PC-9 (cell line): ENCODE data around the gene NARS2.

ENCODE experiments used
- CTCF ChIP-seq: fragments of 200-600 bp; sonication (generic); conservative IDR thresholded peaks from 2 replicates; pipeline ENCODE4 v1.6.1; 2017; ENCODE audit warnings: mixed run types, antibody characterized with exemption, mild to moderate bottlenecking, moderate library complexity
- EZH2 ChIP-seq: fragments of 200-600 bp; sonication (generic); IDR thresholded peaks from 2 replicates; pipeline ENCODE4 v1.8.0; 2017; ENCODE audit warnings: antibody characterized with exemption, low read depth

DNA sequence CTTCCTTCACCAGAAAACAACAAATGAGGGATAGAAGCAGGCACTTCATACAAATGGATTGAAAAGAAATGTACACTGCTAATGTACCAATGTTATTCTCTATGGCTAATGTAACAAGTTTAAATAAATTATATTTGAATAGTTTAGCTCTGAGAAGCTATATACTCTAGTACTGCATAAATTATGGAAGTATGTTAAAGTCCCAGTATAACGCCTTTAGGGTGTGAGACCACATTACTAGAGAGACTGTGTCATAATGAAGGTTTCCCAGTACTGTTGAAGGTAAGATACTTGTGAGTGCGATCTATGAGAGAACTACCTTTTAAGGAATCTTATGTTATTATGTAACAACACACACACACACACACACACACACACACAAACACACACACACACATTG is 117.2 kb downstream of the NARS2 start:
- TF ChIP-seq CTCF (no peak), EZH2 (no peak)
